DMS53 (cell line): Measurements from ENCODE around the gene UPK3B.
"Not testable (repeated sequence)": the region's sequence is repeated elsewhere in the genome, so short reads cannot be mapped to it uniquely, and the experiment has no call there.

Experiments used
- DNase-seq: peaks from one replicate; lab custom pipeline; 2025; lab: John Stamatoyannopoulos, UW

UPK3B gene

GRCh38 chr7:76509931-76510877 lies at the start of gene UPK3B:
TSS of gene UPK3B (plus strand) at chr7:76510552. CDS start at chr7:76510653, 101 bp downstream.
- DNase-seq, result peak; percentile 43

GRCh38 chr7:76460767-76461166 lies 49.6 kb upstream of the UPK3B start:
- not testable (repeated sequence) for DNase-seq

GRCh38 chr7:76461464-76462101 lies 48.8 kb upstream of the UPK3B start, which contains the start of gene DTX2:
TSS of gene DTX2 (plus strand) at chr7:76461709. CDS start at chr7:76480510, 18,801 bp downstream.
- not testable (repeated sequence) for DNase-seq

GRCh38 chr7:76462271-76462882 lies 48.0 kb upstream of the UPK3B start:
- not testable (repeated sequence) for DNase-seq

- not testable (repeated sequence) for DNase-seq
These were observed 45.4 kb upstream of the UPK3B start for GRCh38 chr7:76464959-76465358.

GRCh38 chr7:76465950-76466349 lies 44.4 kb upstream of the UPK3B start:
- not testable (repeated sequence) for DNase-seq

- not testable (repeated sequence) for DNase-seq
These were observed 42.5 kb upstream of the UPK3B start for GRCh38 chr7:76467743-76468404.

GRCh38 chr7:76471556-76472221 lies 38.7 kb upstream of the UPK3B start:
- DNase-seq, result not testable (repeated sequence)

- DNase-seq, result not testable (repeated sequence)
These were observed 37.3 kb upstream of the UPK3B start for GRCh38 chr7:76473097-76473496.

- not testable (repeated sequence) for DNase-seq
These were observed 34.1 kb upstream of the UPK3B start for GRCh38 chr7:76476280-76476679.

- not testable (repeated sequence) for DNase-seq
These were observed 33.4 kb upstream of the UPK3B start for GRCh38 chr7:76476742-76477474.

GRCh38 chr7:76479628-76480027 lies 30.7 kb upstream of the UPK3B start:
- DNase-seq, result not testable (repeated sequence)

GRCh38 chr7:76480403-76481253 lies 29.7 kb upstream of the UPK3B start:
- DNase-seq, result not testable (repeated sequence)

GRCh38 chr7:76482660-76483059 lies 27.7 kb upstream of the UPK3B start:
- DNase-seq, result not testable (repeated sequence)

GRCh38 chr7:76483081-76483480 lies 27.3 kb upstream of the UPK3B start:
- not testable (repeated sequence) for DNase-seq

- not testable (repeated sequence) for DNase-seq
These were observed 25.9 kb upstream of the UPK3B start for GRCh38 chr7:76484456-76484855.

GRCh38 chr7:76485822-76486610 lies 24.3 kb upstream of the UPK3B start:
- not testable (repeated sequence) for DNase-seq

- not testable (repeated sequence) for DNase-seq
These were observed 23.7 kb upstream of the UPK3B start for GRCh38 chr7:76486618-76487017.

GRCh38 chr7:76487969-76488368 lies 22.4 kb upstream of the UPK3B start:
- not testable (repeated sequence) for DNase-seq
